Activated CD4-positive, alpha-beta memory T cell treated with anti-CD3 and anti-CD28 coated beads for 36 hours (primary cell): ENCODE data around the gene ASNSD1. TPM values are rescaled to one million over a fixed set of nuclear protein-coding genes. Genes with fewer than 3 reads are reported as not detected.
"Not testable (repeated sequence)": the region's sequence is repeated elsewhere in the genome, so short reads cannot be mapped to it uniquely, and the experiment has no call there.

Experiments
- CTCF ChIA-PET: fragments of 350-600 bp; sonication (Branson Sonifier 250); formaldehyde crosslinking; loops from one replicate; lab custom pipeline; 2021; ENCODE audit warnings: antibody characterized with exemption, inconsistent platforms; lab: Charles Lee
- POLR2A ChIA-PET: fragments of 350-600 bp; sonication (Branson Sonifier 250); formaldehyde crosslinking; loops from one replicate; lab custom pipeline; 2021; ENCODE audit warnings: antibody characterized with exemption; lab: Charles Lee
- DNase-seq: peaks from one replicate; pipeline ENCODE4 v3.0.0-alpha.2; 2020
- H3K27ac Mint-ChIP-seq: one replicate; pipeline ENCODE4 v1.8.0; 2021; ENCODE audit warnings: mixed read lengths
- H3K27me3 Mint-ChIP-seq: one replicate; pipeline ENCODE4 v1.8.0; 2021; ENCODE audit warnings: mixed read lengths
- H3K36me3 Mint-ChIP-seq: one replicate; pipeline ENCODE4 v1.8.0; 2021; ENCODE audit warnings: mixed read lengths
- H3K4me1 Mint-ChIP-seq: one replicate; pipeline ENCODE4 v1.8.0; 2021; ENCODE audit warnings: low read depth, mixed read lengths
- H3K4me3 Mint-ChIP-seq: one replicate; pipeline ENCODE4 v1.8.0; 2021; ENCODE audit warnings: mild to moderate bottlenecking, mixed read lengths
- H3K9me3 Mint-ChIP-seq: one replicate; pipeline ENCODE4 v1.8.0; 2021; ENCODE audit warnings: mixed read lengths
- intact Hi-C: fragments of 100-400 bp; cut with micrococcal nuclease; formaldehyde crosslinking; loops from one replicate; pipeline ENCODE4 v1.15.1; 2023
- total RNA-seq, 2 experiments: library from RNA; stranded (reverse); gene quantifications; one replicate each; pipeline ENCODE4 v1.2.3, GENCODE V29; 2021

ASNSD1 gene
- total RNA-seq, 2 experiments from 2014 or later = 44.5 to 47.0 TPM

GRCh38 chr2:189653464-189653863 lies 7.8 kb upstream of the ASNSD1 start:
- POLR2A ChIA-PET, DNase-seq, H3K27ac Mint-ChIP-seq, H3K4me3 Mint-ChIP-seq, CTCF ChIA-PET, H3K36me3 Mint-ChIP-seq, H3K27me3 Mint-ChIP-seq, intact Hi-C loops: not testable (repeated sequence)
- Mint-ChIP-seq H3K9me3 (peaks cover 13% of the 10 kb centered on the region), H3K4me1 (peaks cover 22% of the 10 kb centered on the region)

DNA sequence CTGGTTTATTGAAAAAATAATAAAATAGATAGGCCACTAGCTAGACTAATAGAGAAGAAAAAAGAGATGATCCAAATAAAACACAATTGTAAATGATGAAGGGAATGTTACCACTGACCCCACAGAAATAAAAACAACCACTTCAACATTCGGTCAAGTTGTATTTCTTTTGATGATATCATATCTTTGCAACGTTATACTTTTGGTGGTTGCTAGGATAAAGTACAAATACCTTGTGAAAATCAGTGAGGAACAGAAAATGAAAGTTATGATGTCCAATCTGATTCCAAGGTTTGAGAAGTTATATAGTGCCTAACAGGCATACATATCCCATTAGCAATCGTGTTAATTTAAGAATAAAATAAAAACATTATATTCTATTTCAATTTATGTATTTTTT lies 6.6 kb upstream of the ASNSD1 start:
- POLR2A ChIA-PET = no interaction called here
- no peak for DNase-seq
- H3K4me1 Mint-ChIP-seq = peaks cover 29% of the 10 kb centered on the region
- no peak overlapping the region for H3K4me3 Mint-ChIP-seq
- peaks cover 7% of the 10 kb centered on the region for H3K36me3 Mint-ChIP-seq
- H3K9me3 Mint-ChIP-seq = peaks cover 13% of the 10 kb centered on the region
- CTCF ChIA-PET = no interaction called here
- intact Hi-C loops = loop anchor here (5.0 kb wide), 1 partner anchor 72 kb away; the partner anchor contains the start of gene SLC40A1
- no peak overlapping the region for H3K27ac Mint-ChIP-seq
- no peaks in the 10 kb centered on the region for H3K27me3 Mint-ChIP-seq

DNA sequence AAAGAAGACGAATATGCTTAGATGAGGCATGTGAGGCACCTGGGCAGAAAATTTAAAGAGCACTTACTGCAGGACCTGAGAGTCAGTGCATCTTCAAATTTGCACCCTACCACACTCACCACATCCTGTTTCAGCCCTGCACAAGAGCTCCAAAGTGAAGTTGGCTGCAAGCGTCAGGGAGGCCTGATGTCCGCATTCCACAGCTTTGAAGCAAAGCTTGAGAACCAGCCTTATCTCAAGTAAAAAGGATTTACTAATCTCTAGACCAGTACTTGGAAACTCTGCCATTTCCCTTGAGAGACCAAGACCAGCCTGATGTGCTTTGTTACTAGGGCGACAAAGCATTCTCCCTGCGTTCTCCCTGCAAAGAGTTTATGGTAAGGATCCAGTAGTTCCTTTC lies 3.4 kb upstream of the ASNSD1 start:
- H3K9me3 Mint-ChIP-seq = no peaks in the 10 kb centered on the region
- peak; percentile 81 for DNase-seq
- H3K27ac Mint-ChIP-seq = peak overlapping the region; percentile 79
- peaks cover 37% of the 10 kb centered on the region for H3K4me1 Mint-ChIP-seq
- H3K4me3 Mint-ChIP-seq = peak overlapping the region; percentile 27
- H3K27me3 Mint-ChIP-seq = no peaks in the 10 kb centered on the region
- no peaks in the 10 kb centered on the region for H3K36me3 Mint-ChIP-seq
- POLR2A ChIA-PET = interaction anchor here (0.8 to 2.5 kb wide), 3 partner anchors 16 to 106 kb away, joined by 3 to 9 read pairs (median 3); no protein-coding TSS in a partner anchor
- intact Hi-C loops = loop anchor here (5.0 kb wide), 1 partner anchor 76 kb away; the partner anchor contains the start of gene SLC40A1
- CTCF ChIA-PET = interaction anchor here (0.6 to 9.2 kb wide), 5 partner anchors 16 to 1219 kb away, joined by 3 to 111 read pairs (median 23); partner anchors contain the start of genes ANKAR and OSGEPL1

- CTCF ChIA-PET = interaction anchor here (0.6 to 9.2 kb wide), 12 partner anchors 8 to 413 kb away, joined by 3 to 111 read pairs (median 4); partner anchors contain the start of genes ANKAR and OSGEPL1
Measured at GRCh38 chr2:189658306-189659212, 2.7 kb upstream of the ASNSD1 start.

GRCh38 chr2:189659734-189660133 lies 1.5 kb upstream of the ASNSD1 start:
- ChIA-PET POLR2A (interaction anchor here (1.2 to 2.5 kb wide), 2 partner anchors 18 to 218 kb away, joined by 3 to 9 read pairs; partner anchors contain the start of gene WDR75), CTCF (interaction anchor here (0.6 to 9.2 kb wide), 13 partner anchors 12 to 660 kb away, joined by 3 to 111 read pairs (median 6); partner anchors contain the start of genes ANKAR, HIBCH and OSGEPL1)
- Mint-ChIP-seq H3K4me1 (peaks cover 48% of the 10 kb centered on the region), H3K9me3 (no peaks in the 10 kb centered on the region), H3K36me3 (peaks cover 3% of the 10 kb centered on the region), H3K27me3 (no peaks in the 10 kb centered on the region), H3K4me3 (no peak overlapping the region), H3K27ac (peak overlapping the region; percentile 40)
- intact Hi-C loops = loop anchor here (5.0 kb wide), 2 partner anchors 77 to 748 kb away; partner anchors contain the start of genes MFSD6 and SLC40A1
- DNase-seq = no peak

More at GRCh38 chr2:189658306-189659212, 2.7 kb upstream of the ASNSD1 start:
- Mint-ChIP-seq H3K9me3 (no peaks in the 10 kb centered on the region), H3K27ac (peak overlapping the region; percentile 79), H3K36me3 (peaks cover 1% of the 10 kb centered on the region), H3K4me1 (peaks cover 41% of the 10 kb centered on the region), H3K4me3 (peak overlapping the region; percentile 32), H3K27me3 (no peaks in the 10 kb centered on the region)
- intact Hi-C loops = loop anchor here (5.0 kb wide), 1 partner anchor 76 kb away; the partner anchor contains the start of gene SLC40A1
- peak; percentile 57 for DNase-seq
- POLR2A ChIA-PET = interaction anchor here (0.8 to 2.5 kb wide), 4 partner anchors 15 to 217 kb away, joined by 3 to 9 read pairs (median 3); partner anchors contain the start of gene WDR75

- Mint-ChIP-seq H3K36me3 (peaks cover 5% of the 10 kb centered on the region), H3K27me3 (no peaks in the 10 kb centered on the region), H3K4me3 (no peak overlapping the region), H3K9me3 (no peaks in the 10 kb centered on the region), H3K27ac (no peak overlapping the region), H3K4me1 (peaks cover 48% of the 10 kb centered on the region)
- ChIA-PET CTCF (interaction anchor here (0.6 to 9.2 kb wide), 35 partner anchors 9 to 601 kb away, joined by 3 to 111 read pairs (median 4); partner anchors contain the start of genes ANKAR and OSGEPL1), POLR2A (interaction anchor here (0.6 to 2.5 kb wide), 3 partner anchors 15 to 102 kb away, joined by 4 to 9 read pairs (median 6); partner anchors contain the start of gene OSGEPL1)
- intact Hi-C loops = loop anchor here (1.0 to 5.0 kb wide), 13 partner anchors 14 to 1062 kb away; partner anchors contain the start of genes ANKAR, HIBCH, MFSD6 and ORMDL1
- no peak for DNase-seq
Measured at GRCh38 chr2:189660803-189661147, 484 bp upstream of the ASNSD1 start.

DNA sequence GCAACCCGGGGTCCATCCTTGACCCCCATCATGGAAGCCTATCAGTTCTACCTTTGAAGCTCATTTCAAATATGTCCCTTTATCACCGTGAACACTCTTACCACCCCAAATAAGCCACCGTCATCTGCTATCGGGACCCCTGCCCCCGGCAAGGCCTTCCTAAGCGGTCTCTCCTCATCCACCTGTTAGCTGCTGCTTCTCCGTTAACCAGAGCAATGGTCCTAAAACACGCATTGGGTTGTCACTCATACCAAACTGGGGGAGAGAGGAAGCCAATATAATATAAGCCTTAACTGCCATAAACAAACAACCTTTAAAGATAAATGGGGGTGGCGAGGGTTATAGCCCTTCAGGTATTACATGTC lies 680 bp downstream of the ASNSD1 start:
- Mint-ChIP-seq H3K9me3 (no peaks in the 10 kb centered on the region), H3K4me1 (peaks cover 51% of the 10 kb centered on the region), H3K27ac (no peak overlapping the region), H3K36me3 (peaks cover 13% of the 10 kb centered on the region), H3K27me3 (no peaks in the 10 kb centered on the region), H3K4me3 (no peak overlapping the region)
- intact Hi-C loops = loop anchor here (1.0 to 5.0 kb wide), 13 partner anchors 12 to 1060 kb away; partner anchors contain the start of genes ANKAR, HIBCH, MFSD6 and ORMDL1
- no peak for DNase-seq
- CTCF ChIA-PET = interaction anchor here (0.9 to 9.2 kb wide), 13 partner anchors 12 to 600 kb away, joined by 3 to 111 read pairs (median 5); partner anchors contain the start of genes ANKAR, OSGEPL1 and SLC40A1
- POLR2A ChIA-PET = interaction anchor here (1.4 to 2.5 kb wide), 4 partner anchors 13 to 122 kb away, joined by 6 to 16 read pairs (median 8); partner anchors contain the start of genes ANKAR, ORMDL1, OSGEPL1 and PMS1

- Mint-ChIP-seq H3K27me3 (no peaks in the 10 kb centered on the region), H3K27ac (no peak overlapping the region), H3K36me3 (peaks cover 21% of the 10 kb centered on the region), H3K9me3 (no peaks in the 10 kb centered on the region), H3K4me1 (peaks cover 47% of the 10 kb centered on the region), H3K4me3 (no peak overlapping the region)
- ChIA-PET POLR2A (interaction anchor here (1.4 to 2.5 kb wide), 4 partner anchors 12 to 121 kb away, joined by 6 to 16 read pairs (median 8); partner anchors contain the start of genes ANKAR, ORMDL1, OSGEPL1 and PMS1), CTCF (interaction anchor here (0.9 to 9.2 kb wide), 8 partner anchors 11 to 100 kb away, joined by 3 to 111 read pairs (median 8); partner anchors contain the start of genes ANKAR, OSGEPL1 and SLC40A1)
- DNase-seq = no peak
- intact Hi-C loops = loop anchor here (5.0 kb wide), 1 partner anchor 745 kb away; the partner anchor contains the start of gene MFSD6
Measured at GRCh38 chr2:189662669-189663226, 1.5 kb downstream of the ASNSD1 start.

- Mint-ChIP-seq H3K27ac (peak overlapping the region; percentile 24), H3K4me1 (peaks cover 41% of the 10 kb centered on the region), H3K4me3 (peak overlapping the region; percentile 39), H3K36me3 (peaks cover 22% of the 10 kb centered on the region)
- DNase-seq, H3K27me3 Mint-ChIP-seq, H3K9me3 Mint-ChIP-seq, POLR2A ChIA-PET: not testable (repeated sequence)
- CTCF ChIA-PET = interaction anchor here (0.9 to 9.2 kb wide), 4 partner anchors 11 to 100 kb away, joined by 3 to 111 read pairs (median 6); partner anchors contain the start of genes ANKAR and OSGEPL1
- intact Hi-C loops = loop anchor here (5.0 kb wide), 1 partner anchor 744 kb away; the partner anchor contains the start of gene MFSD6
Measured at GRCh38 chr2:189663319-189663718, 2.1 kb downstream of the ASNSD1 start.

- no peak for DNase-seq
- Mint-ChIP-seq H3K36me3 (peaks cover 31% of the 10 kb centered on the region), H3K4me3 (no peak overlapping the region), H3K9me3 (no peaks in the 10 kb centered on the region), H3K27ac (no peak overlapping the region), H3K4me1 (peaks cover 20% of the 10 kb centered on the region), H3K27me3 (no peaks in the 10 kb centered on the region)
- ChIA-PET POLR2A (interaction anchor here (0.7 kb wide), 1 partner anchor 114 kb away, joined by 3 read pairs; no protein-coding TSS in a partner anchor), CTCF (interaction anchor here (1.0 kb wide), 1 partner anchor 9 kb away, joined by 3 read pairs; no protein-coding TSS in a partner anchor)
- intact Hi-C loops = no loop called here
Measured at GRCh38 chr2:189669913-189670312, 8.7 kb downstream of the ASNSD1 start.
